ENCODE measurements around the gene EVI5L. TPM values are rescaled to one million over a fixed set of nuclear protein-coding genes. Genes with fewer than 3 reads are reported as not detected.

The EVI5L gene
- total and polyA plus RNA-seq, 4 donors: 1.4 to 5.0 (median 4.4) TPM

GRCh38 chr19:7864690-7865074 lies 34.7 kb downstream of the EVI5L start:
- no peak overlapping the region for H3K9ac ChIP-seq (ENCODE audit: low read depth in 1 of 2, low read length in 2 of 2)
- H3K9me3 ChIP-seq (ENCODE audit: control insufficient read depth in 4 of 4, low read length in 3 of 4): no peaks in the 10 kb centered on the region
- WGBS: 55% methylated on average over 18 of the region's 18 CpGs
- peaks cover 9 to 23% (median 12%) of the 10 kb centered on the region in 4 donors for H3K4me1 ChIP-seq (ENCODE audit: control insufficient read depth in 4 of 4, insufficient read depth in 4 of 4, low read length in 3 of 4)
- DNase-seq (ENCODE audit: low spot score): no peak
- no peak for TF ChIP-seq FOXA2 (IDR thresholded peaks at IDR 0.05)
- TF ChIP-seq FOXA1 (IDR thresholded peaks at IDR 0.05): no peak
- no peak for TF ChIP-seq NR2F2 (IDR thresholded peaks at IDR 0.05)
- no peak for TF ChIP-seq MAX (IDR thresholded peaks at IDR 0.05)
- no peak for TF ChIP-seq GABPA (IDR thresholded peaks at IDR 0.05 in 1 of 2, conservative IDR thresholded peaks at IDR 0.05 in 1 of 2)
- TF ChIP-seq ZBTB33 (IDR thresholded peaks at IDR 0.05): no peak
- TF ChIP-seq RXRA (IDR thresholded peaks at IDR 0.05): no peak
- no peak for TF ChIP-seq REST (IDR thresholded peaks at IDR 0.05)
- no peak for TF ChIP-seq SP1 (IDR thresholded peaks at IDR 0.05)
- TF ChIP-seq CTCF (IDR thresholded peaks at IDR 0.05; ENCODE audit: low read depth, low read length, missing input control): no peak
- TF ChIP-seq HNF4A (conservative IDR thresholded peaks at IDR 0.05): no peak
- TF ChIP-seq TAF1 (conservative IDR thresholded peaks at IDR 0.05): no peak
- TF ChIP-seq HNF4G (IDR thresholded peaks at IDR 0.05): no peak
- TF ChIP-seq YY1 (IDR thresholded peaks at IDR 0.05): no peak
- no peak for TF ChIP-seq EGR1 (IDR thresholded peaks at IDR 0.05; ENCODE audit: low read depth in 2 of 2)
- TF ChIP-seq RAD21 (IDR thresholded peaks at IDR 0.05): no peak
- H3K36me3 ChIP-seq (ENCODE audit: control insufficient read depth in 4 of 4, insufficient read depth in 3 of 4, low read depth in 1 of 4, low read length in 3 of 4): peaks cover 0 to 1% (median 0%) of the 10 kb centered on the region in 4 donors
- no peak overlapping the region for H3K4me3 ChIP-seq (ENCODE audit: low read depth in 1 of 3, low read length in 3 of 3)
- H3K27ac ChIP-seq (ENCODE audit: low read depth in 1 of 2, low read length in 2 of 2): no peak overlapping the region
- H3K27me3 ChIP-seq (ENCODE audit: control insufficient read depth in 4 of 4, insufficient read depth in 4 of 4, low read length in 3 of 4): no peaks in the 10 kb centered on the region

GRCh38 chr19:7865262-7865911 lies 35.4 kb downstream of the EVI5L start:
- H3K36me3 ChIP-seq (ENCODE audit: control insufficient read depth in 4 of 4, insufficient read depth in 3 of 4, low read depth in 1 of 4, low read length in 3 of 4): peaks cover 0 to 1% (median 0%) of the 10 kb centered on the region in 4 donors
- H3K27me3 ChIP-seq (ENCODE audit: control insufficient read depth in 4 of 4, insufficient read depth in 4 of 4, low read length in 3 of 4): no peaks in the 10 kb centered on the region
- no peak overlapping the region for H3K27ac ChIP-seq (ENCODE audit: low read depth in 1 of 2, low read length in 2 of 2)
- H3K4me1 ChIP-seq (ENCODE audit: control insufficient read depth in 4 of 4, insufficient read depth in 4 of 4, low read length in 3 of 4): peaks cover 9 to 23% (median 13%) of the 10 kb centered on the region in 4 donors
- DNase-seq (ENCODE audit: low spot score): no peak
- no peak overlapping the region for H3K9ac ChIP-seq (ENCODE audit: low read depth in 1 of 2, low read length in 2 of 2)
- 54% methylated on average over 10 of the region's 10 CpGs for WGBS
- no peak overlapping the region for H3K4me3 ChIP-seq (ENCODE audit: low read depth in 1 of 3, low read length in 3 of 3)
- no peaks in the 10 kb centered on the region for H3K9me3 ChIP-seq (ENCODE audit: control insufficient read depth in 4 of 4, low read length in 3 of 4)
- TF ChIP-seq JUND (IDR thresholded peaks at IDR 0.05) (no peak), CTCF (IDR thresholded peaks at IDR 0.05; ENCODE audit: low read depth, low read length, missing input control) (no peak), ATF3 (IDR thresholded peaks at IDR 0.05) (no peak), RAD21 (IDR thresholded peaks at IDR 0.05) (no peak), TAF1 (conservative IDR thresholded peaks at IDR 0.05) (no peak), YY1 (IDR thresholded peaks at IDR 0.05) (no peak), MAX (IDR thresholded peaks at IDR 0.05) (no peak), HNF4G (IDR thresholded peaks at IDR 0.05) (no peak)
